GM19438 (cell line): ENCODE measurements around the gene CXCR5.
"Not testable (repeated sequence)": the region's sequence is repeated elsewhere in the genome, so short reads cannot be mapped to it uniquely, and the experiment has no call there.

Experiments
- ATAC-seq: cut with Tn5 transposase; IDR thresholded peaks from one replicate; pipeline ENCODE4 v1.9.1; 2021; ENCODE audit warnings: low read depth; ENCODE audit not compliant: unreplicated experiment

The CXCR5 gene

GRCh38 chr11:118883368-118884071, at the start of gene CXCR5:
TSS of gene CXCR5 (plus strand) at chr11:118883892. CDS start at chr11:118883942, 50 bp downstream.
- no peak for ATAC-seq

GRCh38 chr11:118834427-118835028, 49.2 kb upstream of the CXCR5 start:
- ATAC-seq = no peak

GRCh38 chr11:118837868-118838267, 45.8 kb upstream of the CXCR5 start:
- no peak for ATAC-seq

GRCh38 chr11:118838905-118839553, 44.7 kb upstream of the CXCR5 start:
- ATAC-seq = peak; percentile 82

GRCh38 chr11:118841469-118842242, 42.0 kb upstream of the CXCR5 start:
- ATAC-seq = no peak

GRCh38 chr11:118842369-118842768, 41.3 kb upstream of the CXCR5 start:
- no peak for ATAC-seq

GRCh38 chr11:118842843-118843242, 40.8 kb upstream of the CXCR5 start:
- ATAC-seq = not testable (repeated sequence)

- no peak for ATAC-seq
These were observed 40.1 kb upstream of the CXCR5 start for GRCh38 chr11:118843565-118843964.

GRCh38 chr11:118845369-118845768, 38.3 kb upstream of the CXCR5 start:
- no peak for ATAC-seq

GRCh38 chr11:118846181-118846935, 37.3 kb upstream of the CXCR5 start:
- ATAC-seq = no peak

- no peak for ATAC-seq
These were observed 33.9 kb upstream of the CXCR5 start for GRCh38 chr11:118849825-118850224.

- peak; percentile 75 for ATAC-seq
These were observed 31.7 kb upstream of the CXCR5 start for GRCh38 chr11:118851970-118852369.

GRCh38 chr11:118853678-118854077, 30.0 kb upstream of the CXCR5 start:
- no peak for ATAC-seq

GRCh38 chr11:118856314-118856713, 27.4 kb upstream of the CXCR5 start:
- ATAC-seq = no peak

- ATAC-seq = no peak
These were observed 26.3 kb upstream of the CXCR5 start for GRCh38 chr11:118857385-118857784.

- no peak for ATAC-seq
These were observed 23.7 kb upstream of the CXCR5 start for GRCh38 chr11:118859973-118860372.

GRCh38 chr11:118868659-118869058, 15.0 kb upstream of the CXCR5 start:
- no peak for ATAC-seq

GRCh38 chr11:118870396-118871343, 13.0 kb upstream of the CXCR5 start:
- ATAC-seq = no peak

- ATAC-seq = no peak
These were observed 11.3 kb upstream of the CXCR5 start for GRCh38 chr11:118872403-118872821.
